ENCODE measurements around the gene CA11.
"Not testable (repeated sequence)": the region's sequence is repeated elsewhere in the genome, so short reads cannot be mapped to it uniquely, and the experiment has no call there.

CA11 gene

DNA sequence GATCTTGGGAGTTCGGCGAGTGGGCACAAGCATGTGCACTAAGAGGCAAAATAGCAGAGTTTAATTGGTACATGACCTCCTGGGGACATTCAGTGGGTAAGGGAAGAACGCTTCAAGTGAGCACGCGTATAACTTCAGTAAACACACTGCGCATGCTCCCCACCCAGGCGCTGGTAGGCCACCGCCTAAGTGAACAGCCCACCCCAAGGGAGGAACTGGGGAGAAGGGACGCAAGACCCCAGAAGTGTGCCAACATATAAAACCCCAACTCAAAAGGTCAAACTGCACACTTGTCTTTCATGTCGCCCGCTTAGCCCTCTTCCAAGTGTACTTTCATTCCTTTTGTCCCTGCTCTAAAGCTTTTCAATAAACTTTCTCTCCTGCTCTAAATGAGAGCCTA, 37.4 kb upstream of the CA11 start:
- CTCF ChIA-PET = interaction anchor here (0.6 kb wide), 1 partner anchor 887 kb away, joined by 6 read pairs; no protein-coding TSS in a partner anchor
- no peak for TF ChIP-seq CTCF (conservative IDR thresholded peaks at IDR 0.05; ENCODE audit: low read depth)
- POLR2A ChIA-PET (ENCODE audit: low non-redundant PET) = interaction anchor here (0.5 kb wide), 1 partner anchor 48 kb away, joined by 5 read pairs; no protein-coding TSS in a partner anchor
- no peak for DNase-seq (ENCODE audit: low spot score)
- H3K27ac ChIP-seq = no peak overlapping the region

- ChIA-PET CTCF (no interaction called here), POLR2A (ENCODE audit: low non-redundant PET) (no interaction called here)
- no peak for DNase-seq (ENCODE audit: low spot score)
- no peak for TF ChIP-seq CTCF (conservative IDR thresholded peaks at IDR 0.05; ENCODE audit: low read depth)
- H3K27ac ChIP-seq = no peak overlapping the region
These were observed 35.1 kb upstream of the CA11 start for GRCh38 chr19:48681127-48681470.

- DNase-seq (ENCODE audit: low spot score) = no peak
- no peak overlapping the region for H3K27ac ChIP-seq
- POLR2A ChIA-PET (ENCODE audit: low non-redundant PET) = no interaction called here
- no peak for TF ChIP-seq CTCF (conservative IDR thresholded peaks at IDR 0.05; ENCODE audit: low read depth)
- CTCF ChIA-PET = no interaction called here
These were observed 34.6 kb upstream of the CA11 start for GRCh38 chr19:48680436-48681126.

DNA sequence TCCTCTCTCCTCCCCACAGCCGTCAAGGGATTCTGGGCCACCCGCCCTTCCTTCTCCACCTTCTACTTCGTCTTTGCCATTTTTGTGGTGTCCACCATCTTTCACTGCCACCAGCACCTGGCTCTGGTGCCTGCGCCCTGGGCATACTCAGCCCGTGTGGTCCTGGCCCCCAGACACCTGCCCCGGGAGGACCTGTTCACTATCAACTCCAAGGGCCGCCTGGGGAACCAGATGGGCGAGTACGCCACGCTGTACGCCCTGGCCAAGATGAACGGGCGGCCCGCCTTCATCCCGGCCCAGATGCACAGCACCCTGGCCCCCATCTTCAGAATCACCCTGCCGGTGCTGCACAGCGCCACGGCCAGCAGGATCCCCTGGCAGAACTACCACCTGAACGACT, 34.0 kb upstream of the CA11 start:
- H3K27ac ChIP-seq; CTCF ChIA-PET; POLR2A ChIA-PET (ENCODE audit: low non-redundant PET); DNase-seq (ENCODE audit: low spot score): not testable (repeated sequence)

DNA sequence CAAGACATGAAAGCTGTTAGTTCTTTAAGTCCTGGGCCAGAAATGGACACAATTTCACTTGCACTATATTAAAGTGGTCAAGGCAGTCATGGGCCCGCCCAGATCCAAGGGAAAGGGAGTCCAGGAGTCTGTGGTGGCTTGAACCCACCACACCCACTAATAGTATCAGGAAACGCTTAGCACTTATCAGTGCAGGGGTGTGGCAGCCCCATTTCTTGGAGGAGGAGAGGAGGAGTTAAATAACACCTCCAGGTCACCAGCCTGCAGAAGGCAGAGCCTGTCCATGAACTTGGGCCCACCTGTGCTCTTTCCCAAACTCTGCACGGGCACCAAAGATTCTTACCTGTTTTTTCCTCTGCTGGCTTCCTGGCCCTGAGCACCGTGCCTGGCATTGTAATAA, 32.2 kb upstream of the CA11 start:
- DNase-seq (ENCODE audit: low spot score) = no peak
- H3K27ac ChIP-seq = no peak overlapping the region
- ChIA-PET CTCF (interaction anchor here (1.1 kb wide), 1 partner anchor 60 kb away, joined by 4 read pairs; no protein-coding TSS in a partner anchor), POLR2A (ENCODE audit: low non-redundant PET) (interaction anchor here (0.6 kb wide), 1 partner anchor 454 kb away, joined by 7 read pairs; no protein-coding TSS in a partner anchor)
- TF ChIP-seq CTCF (conservative IDR thresholded peaks at IDR 0.05; ENCODE audit: low read depth) = no peak

- DNase-seq (ENCODE audit: low spot score) = no peak
- POLR2A ChIA-PET (ENCODE audit: low non-redundant PET) = no interaction called here
- H3K27ac ChIP-seq = no peak overlapping the region
- no peak for TF ChIP-seq CTCF (conservative IDR thresholded peaks at IDR 0.05; ENCODE audit: low read depth)
- CTCF ChIA-PET = no interaction called here
These were observed 30.9 kb upstream of the CA11 start for GRCh38 chr19:48676887-48677286.

GRCh38 chr19:48676487-48676886, 30.5 kb upstream of the CA11 start:
- no peak for TF ChIP-seq CTCF (conservative IDR thresholded peaks at IDR 0.05; ENCODE audit: low read depth)
- POLR2A ChIA-PET (ENCODE audit: low non-redundant PET) = no interaction called here
- no peak for DNase-seq (ENCODE audit: low spot score)
- CTCF ChIA-PET = interaction anchor here (0.9 to 1.3 kb wide), 2 partner anchors 10 to 62 kb away, joined by 3 to 7 read pairs; no protein-coding TSS in a partner anchor
- H3K27ac ChIP-seq = no peak overlapping the region

Measured in RWPE1 (cell line).